IMR-90 (cell line): ENCODE measurements around the gene EDDM13. TPM values are rescaled to one million over a fixed set of nuclear protein-coding genes. Genes with fewer than 3 reads are reported as not detected.

Experiments
- ATAC-seq: fragments of 200-7000 bp; cut with Tn5 transposase; 2 replicates; pipeline ENCODE4 v1.9.1; 2020; ENCODE audit warnings: low read depth, mild to moderate bottlenecking, moderate library complexity
- BruUV-seq: library from RNA; stranded (reverse); fragments of 400-500 nt; replicated peaks from 2 replicates; lab custom pipeline; 2021; lab: Mats Ljungman, UMichigan
- CTCF ChIA-PET: fragments of 300-600 bp; formaldehyde crosslinking; extraction: SDS; loops from one replicate; lab custom pipeline; 2021; ENCODE audit warnings: antibody characterized with exemption; lab: Yijun Ruan, JAX
- POLR2A ChIA-PET: fragments of 300-600 bp; sonication (Branson Sonifier 250); formaldehyde crosslinking; loops from one replicate; lab custom pipeline; 2022; ENCODE audit warnings: antibody characterized with exemption; ENCODE audit not compliant: unreplicated experiment; lab: Charles Lee
- DNase-seq: peaks from one replicate; pipeline ENCODE4 v3.0.0; 2013
- H2AFZ ChIP-seq: replicated peaks from 2 replicates; pipeline ENCODE3; 2013; ENCODE audit warnings: low read length, mild to moderate bottlenecking; ENCODE audit not compliant: poor library complexity
- H2AK5ac ChIP-seq: 2 replicates; pipeline ENCODE4 v1.6.1; 2013; ENCODE audit warnings: low read depth, low read length, inconsistent platforms
- H2AK9ac ChIP-seq: replicated peaks from 2 replicates; pipeline ENCODE3; 2013; ENCODE audit warnings: mild to moderate bottlenecking, low read depth, low read length, moderate library complexity; ENCODE audit not compliant: poor library complexity
- H2BK120ac ChIP-seq: 2 replicates; pipeline ENCODE4 v1.6.1; 2013; ENCODE audit warnings: low read depth, low read length, inconsistent platforms
- H2BK15ac ChIP-seq: 3 replicates; pipeline ENCODE4 v1.6.1; 2013; ENCODE audit warnings: low read depth, low read length, inconsistent platforms
- H2BK20ac ChIP-seq: 2 replicates; pipeline ENCODE4 v1.6.1; 2013; ENCODE audit warnings: low read depth, mild to moderate bottlenecking, inconsistent platforms, low read length, moderate library complexity
- H2BK5ac ChIP-seq: 2 replicates; pipeline ENCODE4 v1.6.1; 2013; ENCODE audit warnings: mild to moderate bottlenecking, low read depth, low read length, inconsistent platforms; ENCODE audit not compliant: poor library complexity, severe bottlenecking
- H3K14ac ChIP-seq: replicated peaks from 2 replicates; pipeline ENCODE4 v1.6.1; 2013; ENCODE audit warnings: low read depth, low read length, inconsistent platforms
- H3K18ac ChIP-seq: 2 replicates; pipeline ENCODE4 v1.6.1; 2013; ENCODE audit warnings: low read depth, low read length, control low read depth
- H3K23ac ChIP-seq: 2 replicates; pipeline ENCODE4 v1.6.1; 2013; ENCODE audit warnings: low read depth, low read length, inconsistent platforms
- H3K27ac ChIP-seq: 2 replicates; pipeline ENCODE4 v1.5.1; 2013; ENCODE audit warnings: mild to moderate bottlenecking, control low read depth, low read length; ENCODE audit not compliant: insufficient read depth
- H3K27me3 ChIP-seq: 2 replicates; pipeline ENCODE4 v1.6.1; 2013; ENCODE audit warnings: low read length; ENCODE audit not compliant: control insufficient read depth, insufficient read depth
- H3K36me3 ChIP-seq: 2 replicates; pipeline ENCODE4 v1.6.1; 2013; ENCODE audit warnings: low read length, mixed read lengths; ENCODE audit not compliant: control insufficient read depth, insufficient read depth
- H3K4ac ChIP-seq: 2 replicates; pipeline ENCODE4 v1.6.1; 2013; ENCODE audit warnings: low read depth, low read length, inconsistent platforms
- H3K4me1 ChIP-seq: 2 replicates; pipeline ENCODE4 v1.6.1; 2013; ENCODE audit warnings: low read length, mixed read lengths; ENCODE audit not compliant: control insufficient read depth, insufficient read depth
- H3K4me2 ChIP-seq: 2 replicates; pipeline ENCODE4 v1.6.1; 2013; ENCODE audit warnings: low read depth, mild to moderate bottlenecking, control low read depth, low read length, moderate library complexity
- H3K4me3 ChIP-seq: 2 replicates; pipeline ENCODE4 v1.5.1; 2013; ENCODE audit warnings: low read depth, mild to moderate bottlenecking, control low read depth, low read length, moderate library complexity; ENCODE audit not compliant: insufficient read depth
- H3K56ac ChIP-seq: 2 replicates; pipeline ENCODE4 v1.6.1; 2013; ENCODE audit warnings: low read length, inconsistent platforms; ENCODE audit not compliant: insufficient read depth; ENCODE audit errors: extremely low read depth
- H3K79me1 ChIP-seq, 2 experiments: 2 replicates each; pipeline ENCODE4 v1.6.1; 2013; ENCODE audit warnings: low read length in 2 of 2, inconsistent platforms in 1 of 2, low read depth in 1 of 2
- H3K9ac ChIP-seq: 2 replicates; pipeline ENCODE4 v1.6.1; 2013; ENCODE audit warnings: low read depth, low read length, control low read depth
- H3K9me1 ChIP-seq: 2 replicates; pipeline ENCODE4 v1.6.1; 2013; ENCODE audit warnings: low read length, inconsistent platforms; ENCODE audit not compliant: insufficient read depth
- H3K9me3 ChIP-seq: 2 replicates; pipeline ENCODE4 v1.6.1; 2013; ENCODE audit warnings: low read length; ENCODE audit not compliant: control insufficient read depth, insufficient read depth
- H4K20me1 ChIP-seq: 2 replicates; pipeline ENCODE4 v1.6.1; 2013; ENCODE audit warnings: low read length, inconsistent platforms; ENCODE audit not compliant: insufficient read depth
- H4K5ac ChIP-seq: 2 replicates; pipeline ENCODE4 v1.6.1; 2013; ENCODE audit warnings: mild to moderate bottlenecking, low read depth, low read length, control low read depth
- H4K8ac ChIP-seq, 2 experiments: 2 replicates each; pipeline ENCODE4 v1.6.1; 2013; ENCODE audit warnings: low read depth in 2 of 2, low read length in 2 of 2, control low read depth in 1 of 2, inconsistent platforms in 1 of 2
- H4K91ac ChIP-seq: 2 replicates; pipeline ENCODE4 v1.6.1; 2013; ENCODE audit warnings: low read depth, low read length, inconsistent platforms; ENCODE audit not compliant: insufficient read depth
- MAZ ChIP-seq: IDR thresholded peaks from 2 replicates; pipeline ENCODE4 v1.6.1; 2012; ENCODE audit warnings: low read depth, mild to moderate bottlenecking, low read length, improper control_type of control experiment, moderate library complexity, borderline replicate concordance
- RAD21 ChIP-seq: IDR thresholded peaks from 2 replicates; pipeline ENCODE4 v1.6.1; 2012; ENCODE audit warnings: low read length, improper control_type of control experiment
- RFX5 ChIP-seq: IDR thresholded peaks from 2 replicates; pipeline ENCODE4 v1.8.0; 2012; ENCODE audit warnings: low read depth, mild to moderate bottlenecking, low read length, moderate library complexity
- SMC3 ChIP-seq: fragments of 150-350 bp; IDR thresholded peaks from 2 replicates; pipeline ENCODE4 v1.6.1; 2016; ENCODE audit warnings: low read depth, mild to moderate bottlenecking, antibody characterized with exemption, low read length, moderate library complexity
- WGBS, 2 experiments: methylation state at CpG; one replicate each; pipeline versions ENCODE4 v1.1.5 to v1.1.7; 2013; ENCODE audit warnings: missing lambda C conversion rate in 2 of 2; ENCODE audit not compliant: insufficient read length in 1 of 2; ENCODE audit errors: extremely low coverage in 2 of 2; 5-methylcytosine and 5-hydroxymethylcytosine counted together
- dilution Hi-C: fragments of 300-500 bp; cut with HindIII; formaldehyde crosslinking; loops from one replicate; pipeline ENCODE4 v1.14.3; 2018; ENCODE audit warnings: low sequenced_read_pairs; ENCODE audit not compliant: unreplicated experiment
- in situ Hi-C: fragments of 300-500 bp; cut with MboI; formaldehyde crosslinking; loops from 3 replicates; pipeline ENCODE4 v1.14.3; 2019; ENCODE audit warnings: low sequenced_read_pairs, inconsistent platforms, mixed read lengths
- intact Hi-C: fragments of 100-400 bp; cut with micrococcal nuclease; formaldehyde crosslinking; loops from 2 replicates; pipeline ENCODE4 v1.10.0; 2022
- polyA plus RNA-seq, 3 experiments: library from polyadenylated mRNA; depleted of rRNA; stranded (reverse); fragments of >200 nt; gene quantifications; 2 replicates each; pipeline ENCODE4 v1.2.3, GENCODE V29; 2012; ENCODE audit warnings: low replicate concordance in 1 of 3
- total RNA-seq: library from RNA; depleted of rRNA; stranded (reverse); fragments of >200 nt; gene quantifications from 2 replicates; pipeline ENCODE4 v1.2.3, GENCODE V29; 2012
- TF ChIP-seq, protein P1 (sequence below): conservative IDR thresholded peaks from 2 replicates; pipeline ENCODE4 v1.5.1; 2012; ENCODE audit warnings: mild to moderate bottlenecking, low read depth, low read length, improper control_type of control experiment

Gene EDDM13
- total and polyA plus RNA-seq, 2 of the 4 experiments (the other 2 are of a cell fraction) = not detected

GRCh38 chr19:56350416-56351045 lies 78.0 kb downstream of the EDDM13 start:
- ATAC-seq (peak; percentile 81), DNase-seq (peak; percentile 41)
- in situ Hi-C loops (no loop called here), dilution Hi-C loops (no loop called here), intact Hi-C loops (loop anchor here (1.0 kb wide), 2 partner anchors 97 to 284 kb away; no protein-coding TSS in a partner anchor)
- H2BK15ac ChIP-seq = no peak overlapping the region
- no peak overlapping the region for H3K9ac ChIP-seq
- POLR2A ChIA-PET = no interaction called here
- no peaks in the 10 kb centered on the region for H3K27me3 ChIP-seq
- no peak overlapping the region for H2BK20ac ChIP-seq
- H3K4me1 ChIP-seq = no peaks in the 10 kb centered on the region
- no peak overlapping the region for H3K27ac ChIP-seq
- H2AK9ac ChIP-seq = no peak overlapping the region
- no peak overlapping the region for H4K91ac ChIP-seq
- no peak overlapping the region for H4K8ac ChIP-seq
- H2AK5ac ChIP-seq = no peak overlapping the region
- BruUV-seq = no TSS peak
- no peak overlapping the region for H3K23ac ChIP-seq
- H3K14ac ChIP-seq = no peak overlapping the region
- H3K36me3 ChIP-seq = no peaks in the 10 kb centered on the region
- no peak overlapping the region for H2AFZ ChIP-seq
- no peak overlapping the region for H4K5ac ChIP-seq
- H3K4me3 ChIP-seq = no peak overlapping the region
- H3K4me2 ChIP-seq = no peak overlapping the region
- CTCF ChIA-PET = no interaction called here
- peaks cover 4% of the 10 kb centered on the region; the same call in 1 of the 2 replicates for H3K9me3 ChIP-seq
- H3K79me1 ChIP-seq = no peaks in the 10 kb centered on the region
- no peak overlapping the region for H2BK5ac ChIP-seq
- H4K20me1 ChIP-seq = no peaks in the 10 kb centered on the region
- H3K18ac ChIP-seq = no peak overlapping the region
- H3K56ac ChIP-seq = no peak overlapping the region; the same call in 1 of the 2 replicates
- no peak overlapping the region for H2BK120ac ChIP-seq
- no peak overlapping the region for H3K4ac ChIP-seq
- TF ChIP-seq SMC3 (peak; percentile 36), MAZ (no peak), RAD21 (peak; percentile 65), RFX5 (no peak)
- TF ChIP-seq, protein P1, sequence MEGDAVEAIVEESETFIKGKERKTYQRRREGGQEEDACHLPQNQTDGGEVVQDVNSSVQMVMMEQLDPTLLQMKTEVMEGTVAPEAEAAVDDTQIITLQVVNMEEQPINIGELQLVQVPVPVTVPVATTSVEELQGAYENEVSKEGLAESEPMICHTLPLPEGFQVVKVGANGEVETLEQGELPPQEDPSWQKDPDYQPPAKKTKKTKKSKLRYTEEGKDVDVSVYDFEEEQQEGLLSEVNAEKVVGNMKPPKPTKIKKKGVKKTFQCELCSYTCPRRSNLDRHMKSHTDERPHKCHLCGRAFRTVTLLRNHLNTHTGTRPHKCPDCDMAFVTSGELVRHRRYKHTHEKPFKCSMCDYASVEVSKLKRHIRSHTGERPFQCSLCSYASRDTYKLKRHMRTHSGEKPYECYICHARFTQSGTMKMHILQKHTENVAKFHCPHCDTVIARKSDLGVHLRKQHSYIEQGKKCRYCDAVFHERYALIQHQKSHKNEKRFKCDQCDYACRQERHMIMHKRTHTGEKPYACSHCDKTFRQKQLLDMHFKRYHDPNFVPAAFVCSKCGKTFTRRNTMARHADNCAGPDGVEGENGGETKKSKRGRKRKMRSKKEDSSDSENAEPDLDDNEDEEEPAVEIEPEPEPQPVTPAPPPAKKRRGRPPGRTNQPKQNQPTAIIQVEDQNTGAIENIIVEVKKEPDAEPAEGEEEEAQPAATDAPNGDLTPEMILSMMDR = peak; percentile 70
- H3K9me1 ChIP-seq = no peaks in the 10 kb centered on the region
- WGBS, 2 experiments = no CpG with 5 or more reads among the region's 8 CpGs
